Upper lobe of right lung (tissue), 1 donor: ENCODE data around the gene APOO. TPM values are rescaled to one million over a fixed set of nuclear protein-coding genes. Genes with fewer than 3 reads are reported as not detected.

ENCODE experiments used
- ATAC-seq: fragments of 200-7000 bp; cut with Tn5 transposase; one replicate; pipeline ENCODE4 v1.9.1; 2020; ENCODE audit warnings: mild to moderate bottlenecking, moderate library complexity
- DNase-seq: peaks from one replicate; pipeline ENCODE4 v3.0.0-alpha.2; 2020
- H3K27ac ChIP-seq: fragments of 200-600 bp; one replicate; pipeline ENCODE4 v1.8.0; 2022
- H3K27me3 ChIP-seq: fragments of 200-600 bp; one replicate; pipeline ENCODE4 v1.8.0; 2022; ENCODE audit warnings: mild to moderate bottlenecking
- H3K36me3 ChIP-seq: fragments of 200-600 bp; one replicate; pipeline ENCODE4 v1.8.0; 2022
- H3K4me1 ChIP-seq: fragments of 200-600 bp; one replicate; pipeline ENCODE4 v1.8.0; 2022
- H3K4me3 ChIP-seq: fragments of 200-600 bp; one replicate; pipeline ENCODE4 v1.8.0; 2022; ENCODE audit warnings: mild to moderate bottlenecking
- H3K9me3 ChIP-seq: fragments of 200-600 bp; one replicate; pipeline ENCODE4 v1.8.0; 2022
- intact Hi-C: fragments of 100-400 bp; cut with DNase I; formaldehyde crosslinking; loops from one replicate; pipeline ENCODE4 v1.11.0; 2022
- total RNA-seq: library from RNA; stranded (reverse); fragmentation: NEBNext Ultra II Directional; extraction: Animal tissue kit (Norgen Biotek cat#: 25700); gene quantifications from one replicate; pipeline ENCODE4 v1.2.1, GENCODE V29; 2021
- TF ChIP-seq, protein P1 (sequence below): fragments of 200-600 bp; IDR thresholded peaks from one replicate; pipeline ENCODE4 v1.8.0; 2022; ENCODE audit warnings: antibody characterized with exemption
- donor health status: DM: no; HTN: yes; CAD: no; lungs with severe emphysema.

The APOO gene
- total RNA-seq, 1 donor from 2014 or later: 12.0 TPM

- no peak for DNase-seq
- TF ChIP-seq, protein P1, sequence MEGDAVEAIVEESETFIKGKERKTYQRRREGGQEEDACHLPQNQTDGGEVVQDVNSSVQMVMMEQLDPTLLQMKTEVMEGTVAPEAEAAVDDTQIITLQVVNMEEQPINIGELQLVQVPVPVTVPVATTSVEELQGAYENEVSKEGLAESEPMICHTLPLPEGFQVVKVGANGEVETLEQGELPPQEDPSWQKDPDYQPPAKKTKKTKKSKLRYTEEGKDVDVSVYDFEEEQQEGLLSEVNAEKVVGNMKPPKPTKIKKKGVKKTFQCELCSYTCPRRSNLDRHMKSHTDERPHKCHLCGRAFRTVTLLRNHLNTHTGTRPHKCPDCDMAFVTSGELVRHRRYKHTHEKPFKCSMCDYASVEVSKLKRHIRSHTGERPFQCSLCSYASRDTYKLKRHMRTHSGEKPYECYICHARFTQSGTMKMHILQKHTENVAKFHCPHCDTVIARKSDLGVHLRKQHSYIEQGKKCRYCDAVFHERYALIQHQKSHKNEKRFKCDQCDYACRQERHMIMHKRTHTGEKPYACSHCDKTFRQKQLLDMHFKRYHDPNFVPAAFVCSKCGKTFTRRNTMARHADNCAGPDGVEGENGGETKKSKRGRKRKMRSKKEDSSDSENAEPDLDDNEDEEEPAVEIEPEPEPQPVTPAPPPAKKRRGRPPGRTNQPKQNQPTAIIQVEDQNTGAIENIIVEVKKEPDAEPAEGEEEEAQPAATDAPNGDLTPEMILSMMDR: no peak
- Histone ChIP-seq H3K4me1 (no peaks in the 10 kb centered on the region), H3K36me3 (no peaks in the 10 kb centered on the region), H3K4me3 (no peak overlapping the region), H3K9me3 (no peaks in the 10 kb centered on the region), H3K27ac (no peak overlapping the region), H3K27me3 (no peaks in the 10 kb centered on the region)
- no peak for ATAC-seq
- intact Hi-C loops: no loop called here
Observed at GRCh38 chrX:23945206-23945605, 37.5 kb upstream of the APOO start.

GRCh38 chrX:23944234-23944633, 36.5 kb upstream of the APOO start:
- H3K9me3 ChIP-seq: no peaks in the 10 kb centered on the region
- intact Hi-C loops: no loop called here
- no peak overlapping the region for H3K27ac ChIP-seq
- H3K4me3 ChIP-seq: no peak overlapping the region
- no peak for ATAC-seq
- no peak for DNase-seq
- H3K27me3 ChIP-seq: no peaks in the 10 kb centered on the region
- no peaks in the 10 kb centered on the region for H3K4me1 ChIP-seq
- TF ChIP-seq, protein P1: no peak
- H3K36me3 ChIP-seq: no peaks in the 10 kb centered on the region

GRCh38 chrX:23939203-23939602, 31.5 kb upstream of the APOO start:
- TF ChIP-seq, protein P1: no peak
- DNase-seq: no peak
- no peaks in the 10 kb centered on the region for H3K36me3 ChIP-seq
- H3K4me3 ChIP-seq: no peak overlapping the region
- intact Hi-C loops: no loop called here
- ATAC-seq: no peak
- no peaks in the 10 kb centered on the region for H3K27me3 ChIP-seq
- no peaks in the 10 kb centered on the region for H3K9me3 ChIP-seq
- H3K27ac ChIP-seq: no peak overlapping the region
- no peaks in the 10 kb centered on the region for H3K4me1 ChIP-seq

GRCh38 chrX:23938690-23939089, 31.0 kb upstream of the APOO start:
- intact Hi-C loops: no loop called here
- no peak overlapping the region for H3K4me3 ChIP-seq
- DNase-seq (no peak), ATAC-seq (no peak)
- TF ChIP-seq, protein P1: no peak
- H3K27ac ChIP-seq: no peak overlapping the region
- no peaks in the 10 kb centered on the region for H3K4me1 ChIP-seq
- H3K27me3 ChIP-seq: no peaks in the 10 kb centered on the region
- no peaks in the 10 kb centered on the region for H3K9me3 ChIP-seq
- H3K36me3 ChIP-seq: no peaks in the 10 kb centered on the region

GRCh38 chrX:23937100-23937499, 29.4 kb upstream of the APOO start:
- H3K9me3 ChIP-seq: no peaks in the 10 kb centered on the region
- no peaks in the 10 kb centered on the region for H3K27me3 ChIP-seq
- DNase-seq: no peak
- ATAC-seq: no peak
- no peak overlapping the region for H3K4me3 ChIP-seq
- intact Hi-C loops: no loop called here
- no peak overlapping the region for H3K27ac ChIP-seq
- no peaks in the 10 kb centered on the region for H3K4me1 ChIP-seq
- H3K36me3 ChIP-seq: no peaks in the 10 kb centered on the region
- TF ChIP-seq, protein P1: no peak

GRCh38 chrX:23936180-23936579, 28.4 kb upstream of the APOO start:
- no peaks in the 10 kb centered on the region for H3K36me3 ChIP-seq
- H3K4me1 ChIP-seq: peaks cover 4% of the 10 kb centered on the region
- no peaks in the 10 kb centered on the region for H3K9me3 ChIP-seq
- H3K4me3 ChIP-seq: no peak overlapping the region
- H3K27me3 ChIP-seq: no peaks in the 10 kb centered on the region
- no peak for DNase-seq
- intact Hi-C loops: no loop called here
- H3K27ac ChIP-seq: no peak overlapping the region
- TF ChIP-seq, protein P1: no peak
- ATAC-seq: no peak
